ENCODE data around the gene KHDC1.
A peak's percentile ranks its signal among the peaks of the same experiment; 100 is the strongest.
"Not testable (repeated sequence)": the region's sequence is repeated elsewhere in the genome, so short reads cannot be mapped to it uniquely, and the experiment has no call there.

The KHDC1 gene

GRCh38 chr6:73248192-73248903 is 14.6 kb downstream of the KHDC1 start:
- DNase-seq, result peak; percentile 51

- DNase-seq, result no peak
Measured at GRCh38 chr6:73242001-73242400, 21.0 kb downstream of the KHDC1 start.

- DNase-seq, result no peak
Measured at GRCh38 chr6:73240730-73241129, 22.3 kb downstream of the KHDC1 start.

DNA sequence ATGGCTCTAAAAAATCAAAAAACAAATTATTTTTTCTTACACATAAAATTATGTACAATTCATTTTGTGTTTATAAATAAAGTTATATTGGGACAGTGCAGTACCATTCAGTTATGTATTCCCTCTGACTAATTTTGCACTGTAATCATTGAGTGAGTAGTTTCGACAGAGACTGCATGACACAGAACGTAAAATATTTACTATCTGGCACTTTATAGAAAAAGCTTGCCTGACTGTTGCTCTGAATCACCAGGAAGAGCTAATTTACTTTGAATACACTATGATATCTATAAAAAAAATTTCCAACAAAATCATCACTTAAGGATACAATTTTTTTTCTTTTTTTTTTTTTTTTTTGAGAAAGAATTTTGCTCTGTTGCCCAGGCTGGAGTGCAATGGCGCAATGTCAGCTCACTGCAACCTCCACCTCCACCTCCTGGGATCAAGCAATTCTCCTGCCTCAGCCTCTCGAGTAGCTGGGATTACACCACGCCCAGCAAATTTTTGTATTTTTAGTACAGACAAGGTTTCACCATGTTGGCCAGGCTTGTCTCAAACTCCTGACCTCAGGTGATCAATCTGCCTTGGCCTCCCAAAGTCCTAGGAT is 26.7 kb downstream of the KHDC1 start:
- no peak for DNase-seq

DNA sequence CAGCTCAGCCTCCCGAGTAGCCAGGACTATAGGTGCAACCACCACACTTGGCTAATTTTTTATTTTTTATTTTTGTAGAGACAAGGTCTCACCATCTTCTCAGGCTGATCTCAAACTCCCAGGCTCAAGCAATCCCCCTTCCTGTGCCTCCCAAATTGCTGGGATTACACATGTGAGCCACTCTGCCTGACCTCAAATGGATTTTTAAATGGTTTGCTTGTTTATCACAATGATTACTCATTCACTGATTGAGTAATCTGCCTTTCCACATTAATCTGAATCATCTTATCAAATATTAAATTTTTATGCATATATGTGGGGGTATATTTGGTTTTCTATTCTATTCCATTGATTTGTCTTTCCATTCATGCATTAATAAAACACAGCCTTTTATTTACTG is 28.3 kb downstream of the KHDC1 start:
- DNase-seq, result no peak

- DNase-seq, result not testable (repeated sequence)
Measured at GRCh38 chr6:73233971-73234370, 29.0 kb downstream of the KHDC1 start.

- DNase-seq, result no peak
Measured at GRCh38 chr6:73233048-73233447, 29.9 kb downstream of the KHDC1 start.

GRCh38 chr6:73231986-73232391 is 31.0 kb downstream of the KHDC1 start:
- no peak for DNase-seq

DNA sequence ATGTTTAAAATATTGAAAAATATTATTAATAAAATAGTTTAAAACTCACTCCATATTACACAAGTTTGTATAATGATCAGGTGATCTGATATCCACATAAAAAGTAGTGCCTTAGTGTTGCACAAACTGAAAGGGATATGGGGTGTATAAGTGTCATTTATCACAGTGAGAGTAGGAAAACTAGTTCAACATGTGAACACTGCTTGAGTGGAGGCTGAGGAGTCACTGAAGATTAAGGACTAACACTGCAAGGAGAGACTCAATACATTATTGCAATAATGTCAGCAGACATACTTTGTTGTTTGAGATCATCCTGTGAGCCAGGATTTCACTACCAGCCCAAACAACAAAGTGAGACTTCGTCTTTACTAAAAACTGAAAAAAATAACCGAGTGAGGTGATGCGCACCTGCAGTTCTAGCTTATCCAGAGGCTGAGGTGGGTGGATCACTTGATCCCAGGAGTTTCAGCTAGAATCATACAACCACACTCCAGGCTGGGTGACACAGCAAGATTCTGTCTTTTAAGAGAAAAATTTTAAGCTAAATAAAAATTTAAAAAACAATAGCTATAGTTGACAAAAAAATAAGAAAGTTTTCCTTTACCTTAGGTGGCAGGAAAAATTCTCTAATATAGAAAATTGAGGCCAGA is 35.3 kb downstream of the KHDC1 start:
- no peak for DNase-seq

- DNase-seq, result no peak
Measured at GRCh38 chr6:73225396-73225795, 37.6 kb downstream of the KHDC1 start, which contains the start of gene KHDC1L. Gene KHDC1L, minus strand, starts transcription at chr6:73225496. Its CDS starts 88 bp downstream, at chr6:73225408.

GRCh38 chr6:73216859-73217258 is 46.1 kb downstream of the KHDC1 start:
- DNase-seq, result no peak

GRCh38 chr6:73209117-73209516 is 53.9 kb downstream of the KHDC1 start:
- no peak for DNase-seq

DNA sequence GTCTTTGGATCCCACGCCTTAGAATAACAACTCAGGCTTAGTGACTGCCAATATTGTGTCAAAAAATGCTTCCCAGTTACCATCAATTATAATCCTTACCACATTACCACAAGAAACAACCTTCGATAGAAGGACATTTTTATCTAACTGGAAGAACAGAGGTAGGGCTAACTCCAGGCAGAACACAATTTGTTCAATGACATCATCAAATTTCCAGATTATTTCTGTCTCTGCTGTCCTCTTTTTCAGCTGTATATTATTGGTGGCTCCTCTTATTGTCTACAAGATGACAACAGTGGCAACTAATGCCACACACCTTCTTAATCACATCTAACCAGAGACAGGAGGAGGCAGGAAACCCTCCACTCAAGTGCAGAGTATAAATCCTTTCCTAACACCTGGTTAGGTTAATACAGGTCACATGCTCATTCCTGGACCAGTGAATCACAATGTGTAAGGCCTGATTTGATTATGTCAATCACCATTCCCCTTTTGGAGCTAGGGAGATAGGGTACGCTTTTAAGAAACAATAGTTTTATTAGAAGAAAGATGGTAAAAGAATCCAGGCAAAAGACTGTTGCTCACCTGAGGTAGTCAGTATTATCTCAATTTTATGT is 55.7 kb downstream of the KHDC1 start:
- DNase-seq, result no peak

DNA sequence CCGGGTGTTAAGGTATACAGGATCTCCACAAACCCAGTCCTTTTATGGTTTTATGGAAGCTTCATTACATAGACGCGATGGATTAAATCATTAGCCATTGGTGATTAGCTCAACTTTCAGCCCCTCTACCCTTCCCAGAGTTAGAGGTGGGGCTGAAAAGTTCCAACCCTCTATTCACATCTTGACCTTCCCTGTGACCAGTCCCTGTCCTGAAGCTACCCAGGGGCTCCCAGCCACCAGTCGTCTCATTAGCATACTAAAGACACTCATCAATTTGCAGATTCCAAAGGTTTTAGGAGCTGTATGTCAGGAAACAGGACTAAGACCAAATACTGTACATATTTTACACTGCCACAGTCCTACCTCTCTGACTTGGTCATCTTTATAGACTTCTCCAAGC is 58.7 kb downstream of the KHDC1 start:
- no peak for DNase-seq

- DNase-seq, result no peak
Measured at GRCh38 chr6:73203098-73203497, 59.9 kb downstream of the KHDC1 start.

DNA sequence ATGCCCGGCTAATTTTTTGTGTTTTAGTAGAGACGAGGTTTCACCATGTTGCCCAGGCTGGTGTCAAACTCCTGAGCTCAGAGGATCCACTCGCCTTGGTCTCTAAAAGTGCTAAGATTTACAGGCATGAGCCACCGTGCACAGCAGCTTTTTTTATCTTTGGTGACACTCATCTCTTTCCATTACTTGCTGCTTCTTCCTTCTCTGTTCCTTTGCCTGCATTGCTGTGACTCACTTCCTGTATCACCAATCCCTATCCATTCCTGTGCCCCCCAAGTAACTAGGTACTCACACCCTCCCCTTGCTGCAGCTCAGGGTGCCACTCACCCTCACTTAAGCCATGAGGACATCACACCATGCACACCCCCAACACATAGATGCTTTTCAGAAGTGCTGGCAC is 62.3 kb downstream of the KHDC1 start:
- no peak for DNase-seq

DNA sequence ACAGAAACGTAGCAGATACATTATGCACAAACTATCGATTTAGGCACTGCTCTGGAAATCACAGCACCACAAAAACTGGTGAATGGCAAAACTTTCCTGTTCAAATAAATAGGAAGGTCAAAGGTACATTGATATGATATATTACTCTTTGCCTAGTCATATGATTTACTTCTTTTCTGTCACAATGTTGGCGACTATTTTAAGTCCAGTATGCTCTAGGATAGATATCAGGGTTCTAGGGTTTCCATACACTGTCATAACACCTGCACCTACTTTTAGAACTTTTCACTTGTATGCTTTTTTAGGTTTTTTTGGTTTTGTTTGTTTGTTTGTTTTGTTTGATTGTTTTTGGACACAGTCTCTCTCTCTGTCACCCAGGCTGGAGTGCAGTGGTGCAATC is 62.7 kb downstream of the KHDC1 start:
- no peak for DNase-seq

GRCh38 chr6:73194744-73195143 is 68.3 kb downstream of the KHDC1 start:
- no peak for DNase-seq

- DNase-seq, result not testable (repeated sequence)
Measured at GRCh38 chr6:73193302-73193701, 69.7 kb downstream of the KHDC1 start.
